SK-N-DZ (cell line): ENCODE measurements around the gene TMEM204.

Source experiments
- DNase-seq: peaks from one replicate; pipeline ENCODE4 v3.0.0-alpha.2; 2015; ENCODE audit warnings: low spot score

The TMEM204 gene

GRCh38 chr16:1499756-1500464 lies 33.6 kb upstream of the TMEM204 start:
- no peak for DNase-seq

GRCh38 chr16:1500465-1501150 lies 32.9 kb upstream of the TMEM204 start:
- DNase-seq = no peak

GRCh38 chr16:1501630-1502029 lies 31.8 kb upstream of the TMEM204 start:
- DNase-seq = no peak

- no peak for DNase-seq
Observed at GRCh38 chr16:1502092-1503004, 31.1 kb upstream of the TMEM204 start.

DNA sequence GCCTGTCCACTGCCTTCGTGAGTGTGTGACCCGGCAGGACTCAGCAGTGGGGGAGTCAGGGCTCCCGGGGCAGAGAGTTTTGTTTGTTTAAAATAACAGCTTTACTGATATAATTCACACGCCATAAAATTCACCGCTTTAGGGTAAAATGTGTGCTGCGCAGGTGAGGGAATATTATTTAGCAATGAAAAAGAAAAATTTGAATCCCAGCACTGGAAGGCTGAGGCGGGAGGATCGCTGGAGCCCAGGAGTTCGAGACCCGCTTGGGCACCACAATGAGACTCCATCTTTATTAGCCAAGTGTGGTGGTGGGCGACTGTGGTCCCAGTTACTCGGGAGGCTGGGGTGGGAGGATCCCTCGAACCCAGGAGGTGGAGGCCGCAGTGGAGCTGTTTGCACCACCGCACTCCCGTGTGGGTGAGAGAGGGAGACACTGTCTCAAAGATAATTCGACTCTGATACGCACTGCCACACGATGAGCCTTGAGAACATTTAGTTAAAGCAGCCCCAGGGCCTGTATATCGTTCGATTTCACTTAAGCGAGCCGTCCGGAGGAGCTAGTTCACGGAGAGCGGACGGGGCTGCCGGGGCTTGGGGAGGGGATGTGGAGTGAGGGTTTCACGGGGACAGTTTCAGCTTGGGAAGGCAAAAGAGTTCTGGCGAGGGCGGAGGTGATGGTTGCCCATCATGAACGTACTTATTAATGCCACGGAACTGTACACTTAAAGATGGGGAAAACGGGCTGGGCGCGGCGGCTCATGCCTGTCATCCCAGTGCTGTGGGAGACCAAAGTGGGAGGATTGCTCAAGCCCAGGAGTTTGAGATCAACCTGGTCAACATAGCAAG lies 30.1 kb upstream of the TMEM204 start:
- no peak for DNase-seq

DNA sequence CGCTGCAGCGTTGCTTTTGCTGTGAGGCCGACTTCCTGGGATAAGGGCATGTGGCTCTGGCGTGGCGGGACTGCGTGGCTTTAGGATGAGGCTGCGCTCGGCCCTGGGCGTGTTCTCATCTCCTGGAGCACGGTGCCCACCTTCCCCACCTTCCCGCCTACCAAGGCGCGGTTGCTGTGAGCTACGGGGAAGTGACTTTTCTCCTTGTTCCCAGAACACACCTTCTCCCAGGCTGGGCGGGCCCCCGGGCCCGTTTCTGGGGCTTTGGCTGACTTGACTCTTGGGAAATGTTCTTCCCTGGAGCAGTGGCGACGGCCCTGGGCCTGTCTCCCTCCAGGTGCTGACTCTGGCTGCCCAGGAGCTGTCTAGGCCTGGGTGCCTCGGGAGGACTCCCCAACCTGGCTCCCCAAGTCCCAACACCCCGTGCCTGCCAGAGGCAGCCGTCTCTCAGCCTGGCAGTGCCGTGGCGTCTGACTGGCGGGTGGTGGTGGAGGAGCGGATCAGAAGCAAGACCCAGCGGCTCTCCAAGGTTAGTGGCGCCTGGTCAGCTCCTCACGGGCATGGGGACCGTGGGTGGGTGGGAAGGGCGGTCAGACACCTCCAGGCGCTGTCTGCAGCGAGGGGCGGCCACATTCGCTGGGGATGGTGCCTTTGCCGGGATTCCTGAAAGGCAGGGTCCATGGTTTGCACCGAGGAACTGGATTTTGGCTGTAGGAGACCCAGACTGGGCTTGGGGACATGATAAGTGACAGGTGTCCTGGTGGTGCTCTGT lies 28.2 kb upstream of the TMEM204 start:
- no peak for DNase-seq

GRCh38 chr16:1505912-1506311 lies 27.6 kb upstream of the TMEM204 start:
- no peak for DNase-seq

DNA sequence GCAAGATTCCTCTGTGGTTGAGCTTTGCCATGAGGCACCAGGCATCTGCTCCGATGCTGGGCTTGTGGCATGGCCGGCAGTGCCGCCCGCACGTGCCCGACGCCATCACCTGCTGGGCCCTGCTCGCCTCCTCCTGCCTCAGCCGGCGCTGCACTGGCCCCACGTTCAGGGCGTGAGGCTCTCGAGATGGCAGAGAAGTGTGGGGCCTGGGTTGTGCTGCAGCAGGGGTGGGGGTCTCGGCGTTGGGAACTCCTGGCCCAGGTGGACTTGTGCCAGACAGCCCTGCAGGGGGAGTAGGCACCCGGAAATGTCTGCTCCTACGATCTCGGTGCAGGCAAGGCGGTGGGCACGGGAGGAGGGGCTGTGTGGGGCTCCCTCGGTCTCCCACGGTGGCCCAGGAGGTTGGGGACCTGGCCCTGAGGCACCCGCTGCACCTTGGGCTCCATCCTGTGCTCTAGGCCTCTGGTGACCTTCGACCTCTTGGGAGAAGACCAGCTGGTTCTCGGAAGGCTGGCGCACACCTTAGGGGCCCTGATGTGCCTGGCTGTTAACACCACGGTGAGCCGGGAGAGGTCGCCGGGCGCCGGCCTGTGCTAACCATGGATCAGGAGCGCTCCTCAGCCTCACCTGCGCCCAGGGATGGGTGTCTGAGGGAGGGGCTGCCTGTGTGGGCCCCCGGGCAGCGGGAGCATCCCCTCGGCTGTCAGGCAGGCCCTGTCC lies 26.8 kb upstream of the TMEM204 start:
- no peak for DNase-seq

- no peak for DNase-seq
Observed at GRCh38 chr16:1508494-1509187, 24.8 kb upstream of the TMEM204 start.

- DNase-seq = peak; percentile 82
Observed at GRCh38 chr16:1509307-1510221, 23.9 kb upstream of the TMEM204 start.

DNA sequence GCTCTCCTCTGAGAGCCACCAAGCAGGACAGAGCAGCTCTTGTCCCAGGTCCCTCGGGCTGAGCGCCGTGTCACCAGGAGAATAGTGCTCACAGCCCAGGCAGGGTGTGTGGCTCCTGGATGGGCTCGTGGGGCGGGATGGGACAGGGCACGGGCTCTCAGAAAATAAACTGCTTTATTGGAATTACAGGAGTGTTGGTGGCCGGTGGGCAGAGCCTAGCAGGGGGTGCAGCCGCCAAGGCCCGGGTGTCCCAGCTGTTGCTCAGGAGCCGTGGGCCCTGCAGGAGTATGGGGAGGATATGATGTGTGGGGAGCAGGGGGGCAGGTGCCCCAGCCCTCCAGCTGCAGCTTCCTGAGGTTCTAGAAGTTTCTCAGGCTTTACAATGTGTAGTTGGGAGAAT lies 23.2 kb upstream of the TMEM204 start:
- no peak for DNase-seq

- DNase-seq = no peak
Observed at GRCh38 chr16:1510941-1511351, 22.5 kb upstream of the TMEM204 start.

DNA sequence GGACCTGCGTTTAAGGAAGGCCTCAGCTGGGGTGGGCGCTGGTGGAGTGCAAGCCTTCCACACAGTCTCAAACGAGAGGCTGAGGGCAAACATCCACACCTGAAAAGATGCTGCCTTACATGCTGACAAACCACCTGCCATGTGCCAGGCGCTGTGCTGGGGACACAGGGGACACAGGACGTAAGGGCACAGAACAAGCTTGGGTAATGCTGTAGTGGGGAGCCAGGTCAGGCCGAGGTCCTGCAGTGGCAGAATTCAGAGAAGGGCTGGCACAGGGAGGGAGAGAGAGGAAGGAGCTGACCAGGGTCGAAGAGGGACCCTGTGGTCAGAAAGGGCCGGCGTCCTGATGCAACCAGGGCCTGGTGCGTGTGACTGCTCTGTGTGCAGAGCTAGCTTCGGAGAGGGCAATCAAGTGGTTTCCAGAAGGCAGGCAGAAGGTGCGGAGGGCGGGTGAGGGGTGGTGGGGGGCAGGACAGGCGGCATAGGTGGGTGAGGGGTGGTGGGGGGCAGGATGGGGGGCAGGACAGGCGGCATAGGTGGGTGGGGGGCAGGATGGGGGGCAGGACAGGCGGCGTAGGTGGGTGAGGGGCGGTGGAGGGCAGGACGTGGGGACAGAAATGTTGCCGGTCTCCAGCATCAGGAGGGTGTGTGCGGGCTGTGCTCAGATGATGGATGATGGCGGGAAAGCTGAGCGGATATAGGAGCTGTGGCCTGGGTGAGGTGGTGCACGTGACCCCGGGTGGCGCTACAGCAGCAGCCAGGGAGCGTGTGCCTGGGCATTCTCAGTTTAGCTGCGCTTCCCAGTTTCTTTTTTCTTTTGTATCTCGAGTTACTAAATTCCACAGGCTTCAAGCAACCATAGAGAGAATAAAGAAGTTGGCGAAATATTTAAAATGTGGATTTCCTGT lies 21.6 kb upstream of the TMEM204 start:
- no peak for DNase-seq

DNA sequence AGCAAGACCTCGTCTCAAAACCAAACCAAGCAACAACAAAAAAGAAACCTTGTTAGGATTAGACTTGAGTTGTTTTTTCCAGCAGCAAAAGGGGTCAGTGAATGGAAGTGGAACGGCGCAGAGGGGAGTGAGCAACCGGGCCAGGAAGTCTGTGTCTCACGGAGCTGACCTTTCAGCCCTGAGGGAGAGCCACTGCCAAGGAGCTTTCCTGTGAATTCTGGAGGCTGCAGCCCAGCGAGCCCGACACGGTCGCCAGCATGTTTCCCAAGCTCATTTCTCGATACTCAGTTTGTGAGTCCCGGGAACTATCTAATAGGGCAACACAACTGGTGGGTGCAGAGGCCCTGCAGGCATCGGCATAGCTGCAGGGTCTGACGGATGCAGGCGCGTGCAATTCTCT lies 20.7 kb upstream of the TMEM204 start:
- DNase-seq = no peak

DNA sequence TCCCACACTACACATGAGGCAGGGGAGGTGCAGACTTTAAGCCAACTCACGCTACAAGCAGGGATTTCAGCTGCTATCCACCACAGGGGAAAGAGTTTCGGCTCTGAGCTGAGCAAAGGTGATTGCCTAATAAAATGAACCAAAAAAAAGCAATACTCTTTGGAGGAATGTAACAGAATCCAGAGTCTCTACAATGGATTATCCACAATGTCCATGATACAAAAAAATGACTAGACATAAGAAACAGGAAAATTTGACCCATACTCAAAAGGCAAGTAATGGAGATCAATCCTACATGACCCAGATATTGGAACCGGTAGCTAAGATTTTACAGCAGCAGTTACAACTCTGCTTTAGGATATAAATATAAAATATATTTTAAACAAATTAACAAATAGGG lies 19.0 kb upstream of the TMEM204 start:
- no peak for DNase-seq

DNA sequence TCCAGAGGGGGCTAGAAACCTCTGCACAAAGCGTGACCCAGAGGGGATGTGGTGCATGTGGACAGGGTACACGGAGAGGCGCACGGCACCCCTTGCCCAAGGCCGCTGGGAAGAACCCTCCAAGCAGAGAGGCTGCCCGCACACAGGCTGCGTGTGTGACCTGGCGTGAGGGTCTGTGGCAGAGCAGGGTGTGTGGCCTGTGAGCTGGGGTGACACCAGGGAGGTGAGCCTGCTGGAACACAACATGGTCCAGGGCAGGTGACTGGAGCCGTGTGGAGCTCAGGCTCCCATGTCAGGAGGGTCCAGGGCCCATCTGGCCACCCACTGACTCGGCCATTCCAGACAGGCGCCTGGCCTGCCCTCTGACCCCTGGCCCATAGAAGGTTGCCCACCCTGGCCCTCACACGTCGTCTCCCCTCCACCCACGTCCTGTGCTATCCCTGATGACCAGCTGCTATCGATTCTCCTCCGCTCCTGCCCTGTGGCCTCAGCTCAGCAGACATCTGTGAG lies 14.8 kb upstream of the TMEM204 start:
- no peak for DNase-seq

DNA sequence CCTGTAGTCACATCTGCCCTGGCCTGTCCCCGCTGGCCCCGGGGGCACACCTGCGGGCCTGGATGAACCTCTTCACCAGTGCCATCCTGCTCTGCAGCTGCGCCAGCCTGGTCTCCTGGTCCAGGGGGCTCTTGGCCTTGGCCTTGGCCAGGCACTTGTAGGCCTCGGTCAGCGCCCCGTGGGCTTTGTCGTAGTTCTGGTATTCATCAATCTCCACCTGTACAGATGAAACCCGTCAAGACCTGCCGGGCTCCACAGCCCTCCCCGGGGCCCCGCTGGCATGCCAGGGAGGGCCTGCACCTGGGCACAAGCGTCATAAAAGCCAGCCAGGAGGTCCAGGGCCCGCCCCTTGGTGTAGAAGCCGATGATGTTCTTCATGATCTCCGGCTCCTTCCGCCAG lies 13.6 kb upstream of the TMEM204 start:
- no peak for DNase-seq
